HAP-1 (cell line): ENCODE data around the gene CNOT3.

ENCODE experiments used
- DNase-seq, 2 experiments: peaks; one replicate each; pipeline ENCODE4 v3.0.0-alpha.2; 2016 to 2020; ENCODE audit warnings: low spot score in 2 of 2
- H3K27me3 ChIP-seq: fragments of 250-450 bp; sonication (Bioruptor Pico); 2 replicates; pipeline ENCODE4 v1.5.1; 2020; ENCODE audit warnings: low read depth, mild to moderate bottlenecking, moderate library complexity
- H3K36me3 ChIP-seq: fragments of 250-450 bp; sonication (Bioruptor Pico); replicated peaks from 2 replicates; pipeline ENCODE4 v1.5.1; 2020; ENCODE audit warnings: mild to moderate bottlenecking
- H3K4me1 ChIP-seq: fragments of 250-450 bp; sonication (Bioruptor Pico); 2 replicates; pipeline ENCODE4 v1.5.1; 2020; ENCODE audit warnings: mild to moderate bottlenecking
- H3K4me3 ChIP-seq: fragments of 250-450 bp; sonication (Bioruptor Pico); 2 replicates; pipeline ENCODE4 v1.5.1; 2020; ENCODE audit warnings: mild to moderate bottlenecking, moderate library complexity
- H3K9me3 ChIP-seq: fragments of 250-450 bp; sonication (Bioruptor Pico); 2 replicates; pipeline ENCODE4 v1.5.1; 2020; ENCODE audit warnings: mild to moderate bottlenecking, moderate library complexity
- in situ Hi-C: fragments of 300-500 bp; cut with MboI; formaldehyde crosslinking; loops from 3 replicates; pipeline ENCODE4 v1.14.3; 2020; ENCODE audit warnings: low sequenced_read_pairs, inconsistent platforms, mixed read lengths

The CNOT3 gene

GRCh38 chr19:54107876-54108490 lies 29.6 kb upstream of the CNOT3 start:
- in situ Hi-C loops: no loop called here
- H3K9me3 ChIP-seq: no peaks in the 10 kb centered on the region
- H3K27me3 ChIP-seq: no peaks in the 10 kb centered on the region
- H3K4me3 ChIP-seq: no peak overlapping the region
- peaks cover 66% of the 10 kb centered on the region for H3K36me3 ChIP-seq
- H3K4me1 ChIP-seq: no peaks in the 10 kb centered on the region
- DNase-seq: peak in 1 of 2 experiments; percentile 5

- DNase-seq: peak in 1 of 2 experiments; percentile 1
- Histone ChIP-seq H3K9me3 (no peaks in the 10 kb centered on the region), H3K4me3 (no peak overlapping the region), H3K4me1 (no peaks in the 10 kb centered on the region), H3K36me3 (peaks cover 66% of the 10 kb centered on the region), H3K27me3 (no peaks in the 10 kb centered on the region)
- in situ Hi-C loops: no loop called here
Measured at GRCh38 chr19:54108496-54108895, 29.1 kb upstream of the CNOT3 start.

GRCh38 chr19:54109651-54110050 lies 27.9 kb upstream of the CNOT3 start:
- H3K36me3 ChIP-seq: peaks cover 62% of the 10 kb centered on the region
- no peaks in the 10 kb centered on the region for H3K9me3 ChIP-seq
- in situ Hi-C loops: no loop called here
- peaks cover 3% of the 10 kb centered on the region; the same call in 1 of the 2 replicates for H3K4me1 ChIP-seq
- H3K4me3 ChIP-seq: no peak overlapping the region
- peak in 1 of 2 experiments; percentile 5 for DNase-seq
- no peaks in the 10 kb centered on the region for H3K27me3 ChIP-seq

- H3K36me3 ChIP-seq: peaks cover 18% of the 10 kb centered on the region
- peak; percentile 24 to 70 for DNase-seq
- no peaks in the 10 kb centered on the region for H3K27me3 ChIP-seq
- H3K4me3 ChIP-seq: peak overlapping the region; percentile 59
- in situ Hi-C loops: no loop called here
- H3K9me3 ChIP-seq: no peaks in the 10 kb centered on the region
- peaks cover 3% of the 10 kb centered on the region for H3K4me1 ChIP-seq
Measured at GRCh38 chr19:54114340-54115108, 23.0 kb upstream of the CNOT3 start.

GRCh38 chr19:54115109-54116063 lies 22.2 kb upstream of the CNOT3 start, which contains the start of the genes PRPF31 and TFPT:
Gene PRPF31 (plus strand): TSS chr19:54115754. CDS start chr19:54118279, 2,525 bp downstream.
Gene TFPT (minus strand): TSS chr19:54115657. CDS start chr19:54115269, 388 bp downstream.
- Histone ChIP-seq H3K4me3 (peak within 1 kb of the TSS; percentile 59), H3K9me3 (no peaks in the 10 kb centered on the region), H3K27me3 (no peaks in the 10 kb centered on the region), H3K4me1 (peaks cover 3% of the 10 kb centered on the region), H3K36me3 (peaks cover 18% of the 10 kb centered on the region)
- DNase-seq: peak; percentile 95
- in situ Hi-C loops: no loop called here

- Histone ChIP-seq H3K4me1 (no peaks in the 10 kb centered on the region; the same call in 1 of the 2 replicates), H3K9me3 (no peaks in the 10 kb centered on the region), H3K4me3 (no peak overlapping the region), H3K27me3 (no peaks in the 10 kb centered on the region), H3K36me3 (peaks cover 60% of the 10 kb centered on the region)
- in situ Hi-C loops: no loop called here
- DNase-seq: no peak
Measured at GRCh38 chr19:54121259-54121658, 16.3 kb upstream of the CNOT3 start.

- Histone ChIP-seq H3K36me3 (peaks cover 70% of the 10 kb centered on the region), H3K27me3 (no peaks in the 10 kb centered on the region), H3K4me1 (no peaks in the 10 kb centered on the region), H3K4me3 (no peak overlapping the region), H3K9me3 (no peaks in the 10 kb centered on the region)
- no peak for DNase-seq
- in situ Hi-C loops: no loop called here
Measured at GRCh38 chr19:54123682-54124081, 13.9 kb upstream of the CNOT3 start.

GRCh38 chr19:54124393-54124792 lies 13.2 kb upstream of the CNOT3 start:
- H3K4me3 ChIP-seq: no peak overlapping the region

GRCh38 chr19:54125713-54126112 lies 11.8 kb upstream of the CNOT3 start:
- Histone ChIP-seq H3K36me3 (peaks cover 59% of the 10 kb centered on the region), H3K9me3 (no peaks in the 10 kb centered on the region), H3K4me1 (no peaks in the 10 kb centered on the region), H3K27me3 (no peaks in the 10 kb centered on the region), H3K4me3 (no peak overlapping the region)
- DNase-seq: no peak
- in situ Hi-C loops: no loop called here

More at GRCh38 chr19:54124393-54124792, 13.2 kb upstream of the CNOT3 start:
- Histone ChIP-seq H3K36me3 (peaks cover 70% of the 10 kb centered on the region), H3K9me3 (no peaks in the 10 kb centered on the region), H3K27me3 (no peaks in the 10 kb centered on the region), H3K4me1 (no peaks in the 10 kb centered on the region)
- in situ Hi-C loops: no loop called here
- no peak for DNase-seq

GRCh38 chr19:54127688-54128440 lies 9.7 kb upstream of the CNOT3 start:
- Histone ChIP-seq H3K4me3 (no peak overlapping the region), H3K4me1 (no peaks in the 10 kb centered on the region), H3K9me3 (no peaks in the 10 kb centered on the region), H3K27me3 (no peaks in the 10 kb centered on the region), H3K36me3 (peaks cover 50% of the 10 kb centered on the region)
- in situ Hi-C loops: no loop called here
- DNase-seq: no peak

GRCh38 chr19:54128441-54128725 lies 9.2 kb upstream of the CNOT3 start:
- H3K27me3 ChIP-seq: no peaks in the 10 kb centered on the region
- in situ Hi-C loops: no loop called here
- peaks cover 49% of the 10 kb centered on the region for H3K36me3 ChIP-seq
- H3K4me3 ChIP-seq: no peak overlapping the region
- no peak for DNase-seq
- H3K9me3 ChIP-seq: no peaks in the 10 kb centered on the region
- H3K4me1 ChIP-seq: no peaks in the 10 kb centered on the region

- H3K27me3 ChIP-seq: no peaks in the 10 kb centered on the region
- in situ Hi-C loops: no loop called here
- no peak overlapping the region for H3K4me3 ChIP-seq
- no peak for DNase-seq
- H3K36me3 ChIP-seq: peaks cover 43% of the 10 kb centered on the region
- no peaks in the 10 kb centered on the region for H3K9me3 ChIP-seq
- no peaks in the 10 kb centered on the region for H3K4me1 ChIP-seq
Measured at GRCh38 chr19:54128796-54129616, 8.6 kb upstream of the CNOT3 start.
